Prostate gland (tissue), 2 donors: Measurements from ENCODE around the gene ZC3HAV1. TPM values are rescaled to one million over a fixed set of nuclear protein-coding genes. Genes with fewer than 3 reads are reported as not detected.

Experiments
- DNase-seq: peaks from one replicate; pipeline ENCODE4 v3.0.0-alpha.2; 2019; ENCODE audit warnings: low spot score
- H3K27ac ChIP-seq, 2 donors: fragments of 200-600 bp; sonication (generic); 2 replicates each; pipeline ENCODE4 v1.5.1; 2017 to 2019
- H3K27me3 ChIP-seq: fragments of 200-600 bp; sonication (generic); replicated peaks from 2 replicates; pipeline ENCODE4 v1.5.1; 2019; ENCODE audit not compliant: insufficient read depth
- H3K36me3 ChIP-seq, 2 donors: fragments of 200-600 bp; sonication (generic); 1 replicate in 1 of 2; 2 replicates in 1 of 2; pipeline versions ENCODE4 v1.5.1 to v1.8.1; 2017 to 2019
- H3K4me1 ChIP-seq: fragments of 200-600 bp; sonication (generic); replicated peaks from 2 replicates; pipeline ENCODE4 v1.5.1; 2019
- H3K4me3 ChIP-seq, 2 donors: fragments of 200-600 bp; sonication (generic); 2 replicates each; pipeline ENCODE4 v1.5.1; 2017 to 2019
- H3K9me3 ChIP-seq: fragments of 200-600 bp; sonication (generic); 2 replicates; pipeline ENCODE4 v1.5.1; 2017
- POLR2A ChIP-seq: fragments of 450-650 bp; IDR thresholded peaks from one replicate; pipeline ENCODE4 v1.6.1; 2016; ENCODE audit warnings: antibody characterized with exemption, mild to moderate bottlenecking
- POLR2AphosphoS5 ChIP-seq: sonication (generic); formaldehyde crosslinking; IDR thresholded peaks from one replicate; pipeline ENCODE4 v1.6.1; 2017; ENCODE audit warnings: antibody characterized with exemption
- WGBS: methylation state at CpG from one replicate; pipeline ENCODE4 v1.1.5; 2018; 5-methylcytosine and 5-hydroxymethylcytosine counted together
- intact Hi-C: fragments of 100-400 bp; cut with DNase I; formaldehyde crosslinking; loops from one replicate; pipeline ENCODE4 v1.14.2; 2022
- total RNA-seq, 2 donors: library from RNA; depleted of rRNA; stranded (reverse); fragments of >200 nt; gene quantifications; one replicate each; pipeline ENCODE4 v1.1.0, GENCODE V29; 2016
- TF ChIP-seq, protein P1 (sequence below), 4 experiments: fragments of 200-600 bp in 2 of 4; fragments of 450-650 bp in 2 of 4; sonication (generic) in 2 of 4; IDR thresholded peaks; 1 replicate in 3 of 4; 2 replicates in 1 of 4; pipeline ENCODE4 v1.5.1; 2016 to 2019; ENCODE audit warnings: antibody characterized with exemption in 4 of 4, mild to moderate bottlenecking in 2 of 4, moderate library complexity in 2 of 4

The ZC3HAV1 gene
- total RNA-seq, 2 donors from 2014 or later = 41.2 to 47.9 TPM

DNA sequence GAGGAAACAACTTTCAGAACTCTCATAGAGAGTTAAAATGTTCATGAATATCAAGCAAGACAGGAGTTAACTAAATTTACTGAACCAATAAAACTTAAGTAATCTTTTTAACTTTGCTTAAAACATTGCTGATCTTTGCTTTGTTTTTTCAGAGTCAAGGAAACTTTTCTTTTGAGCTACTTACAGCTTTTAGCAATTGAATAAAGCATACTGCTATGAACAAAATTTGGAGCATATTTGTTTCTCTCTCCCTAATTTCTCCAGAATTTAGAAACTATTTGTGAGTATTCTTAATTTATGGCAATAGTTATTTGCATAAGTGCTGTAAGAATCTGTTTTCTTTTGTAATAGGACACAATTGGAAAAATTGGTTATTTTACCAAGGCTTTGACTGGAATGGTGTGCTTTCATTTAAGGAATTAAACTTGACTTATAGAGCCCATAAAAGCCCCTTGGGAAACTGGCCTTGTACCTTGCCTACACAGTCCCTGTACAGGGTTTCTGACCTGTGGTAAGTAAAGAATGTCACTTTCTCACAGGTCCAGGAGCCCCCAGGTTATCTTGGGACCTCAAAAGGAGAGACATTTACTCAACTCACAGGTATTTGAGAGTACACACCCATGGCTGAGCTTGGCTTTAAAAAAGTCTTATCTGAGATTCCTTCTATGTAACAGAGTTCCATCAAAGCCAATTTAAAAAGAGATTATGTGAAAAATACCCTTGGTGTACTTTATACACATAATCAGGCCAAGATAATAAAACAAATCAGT, 105.0 kb downstream of the ZC3HAV1 start:
- Histone ChIP-seq H3K36me3 (no peaks in the 10 kb centered on the region), H3K9me3 (no peaks in the 10 kb centered on the region), H3K27me3 (no peaks in the 10 kb centered on the region), H3K4me3 (no peak overlapping the region), H3K4me1 (no peaks in the 10 kb centered on the region), H3K27ac (no peak overlapping the region)
- DNase-seq = no peak
- intact Hi-C loops = no loop called here
- TF ChIP-seq, protein P1, sequence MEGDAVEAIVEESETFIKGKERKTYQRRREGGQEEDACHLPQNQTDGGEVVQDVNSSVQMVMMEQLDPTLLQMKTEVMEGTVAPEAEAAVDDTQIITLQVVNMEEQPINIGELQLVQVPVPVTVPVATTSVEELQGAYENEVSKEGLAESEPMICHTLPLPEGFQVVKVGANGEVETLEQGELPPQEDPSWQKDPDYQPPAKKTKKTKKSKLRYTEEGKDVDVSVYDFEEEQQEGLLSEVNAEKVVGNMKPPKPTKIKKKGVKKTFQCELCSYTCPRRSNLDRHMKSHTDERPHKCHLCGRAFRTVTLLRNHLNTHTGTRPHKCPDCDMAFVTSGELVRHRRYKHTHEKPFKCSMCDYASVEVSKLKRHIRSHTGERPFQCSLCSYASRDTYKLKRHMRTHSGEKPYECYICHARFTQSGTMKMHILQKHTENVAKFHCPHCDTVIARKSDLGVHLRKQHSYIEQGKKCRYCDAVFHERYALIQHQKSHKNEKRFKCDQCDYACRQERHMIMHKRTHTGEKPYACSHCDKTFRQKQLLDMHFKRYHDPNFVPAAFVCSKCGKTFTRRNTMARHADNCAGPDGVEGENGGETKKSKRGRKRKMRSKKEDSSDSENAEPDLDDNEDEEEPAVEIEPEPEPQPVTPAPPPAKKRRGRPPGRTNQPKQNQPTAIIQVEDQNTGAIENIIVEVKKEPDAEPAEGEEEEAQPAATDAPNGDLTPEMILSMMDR (IDR thresholded peaks at IDR 0.05) = no peak
- TF ChIP-seq POLR2A (no peak), POLR2AphosphoS5 (no peak)

GRCh38 chr7:138999414-138999813, 110.1 kb downstream of the ZC3HAV1 start:
- intact Hi-C loops = no loop called here
- TF ChIP-seq POLR2AphosphoS5 = no peak
- TF ChIP-seq, protein P1 (IDR thresholded peaks at IDR 0.05) = no peak
- no peak for TF ChIP-seq POLR2A
- no peak overlapping the region for H3K27ac ChIP-seq
- no peak overlapping the region for H3K4me3 ChIP-seq
- H3K36me3 ChIP-seq = no peaks in the 10 kb centered on the region
- H3K27me3 ChIP-seq = no peaks in the 10 kb centered on the region
- no peak for DNase-seq
- no peaks in the 10 kb centered on the region for H3K4me1 ChIP-seq
- no peaks in the 10 kb centered on the region for H3K9me3 ChIP-seq
- 88% methylated on average over 3 of the region's 3 CpGs for WGBS

Other genes with a start within 250 kb of the ZC3HAV1 start
- 1 to 10 TPM; 3.7 to 8.8 TPM for gene KIAA1549, start 128.3 kb downstream of the ZC3HAV1 start, total RNA-seq
- 10 to 100 TPM; 25.8 to 26.0 TPM for gene ZC3HAV1L, start 73.7 kb downstream of the ZC3HAV1 start, total RNA-seq
- gene UBN2, start 121.5 kb upstream of the ZC3HAV1 start, total RNA-seq = 10 to 100 TPM; 13.9 to 25.2 TPM
- 10 to 100 TPM; 17.8 to 29.6 TPM for gene FMC1, start 231.6 kb upstream of the ZC3HAV1 start, total RNA-seq